ENCODE results near the gene CDH24.
A peak's percentile ranks its signal among the peaks of the same experiment; 100 is the strongest.

The CDH24 gene

DNA sequence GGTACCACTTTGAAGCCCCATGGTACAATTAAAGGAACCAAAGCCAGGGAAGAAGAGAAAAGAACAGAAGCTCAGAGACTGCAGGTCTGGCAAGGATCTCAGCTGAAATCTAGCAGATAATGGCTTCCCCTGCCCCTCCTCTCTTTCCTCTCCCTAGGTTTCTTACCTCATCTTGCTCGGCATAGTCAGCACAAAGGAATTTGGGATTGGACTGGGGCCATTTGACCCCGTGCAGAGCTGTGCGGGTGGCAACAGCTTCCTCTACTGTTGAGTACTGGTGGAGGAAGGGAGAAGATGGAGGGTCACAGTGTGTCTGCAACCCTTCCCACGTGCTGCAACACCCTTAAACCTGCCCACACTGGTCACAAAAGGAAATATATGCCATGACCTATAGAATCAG, 4.7 kb upstream of the CDH24 start:
- H3K36me3 Mint-ChIP-seq (ENCODE audit: low read depth) = peaks cover 66% of the 10 kb centered on the region

GRCh38 chr14:23060536-23061260, 3.4 kb upstream of the CDH24 start:
- no peak overlapping the region for H3K27ac Mint-ChIP-seq
- H3K36me3 Mint-ChIP-seq (ENCODE audit: low read depth) = peaks cover 53% of the 10 kb centered on the region
- no peaks in the 10 kb centered on the region for H3K9me3 Mint-ChIP-seq
- DNase-seq (ENCODE audit: low spot score) = no peak
- H3K27me3 Mint-ChIP-seq (ENCODE audit: low read depth) = peaks cover 8% of the 10 kb centered on the region
- peaks cover 14% of the 10 kb centered on the region for H3K4me1 Mint-ChIP-seq (ENCODE audit: low read depth)
- H3K4me3 Mint-ChIP-seq = no peak overlapping the region

More for the DNA sequence above, 4.7 kb upstream of the CDH24 start:
- H3K27ac Mint-ChIP-seq = no peak overlapping the region
- peaks cover under 1% of the 10 kb centered on the region for H3K27me3 Mint-ChIP-seq (ENCODE audit: low read depth)
- peaks cover 4% of the 10 kb centered on the region for H3K4me1 Mint-ChIP-seq (ENCODE audit: low read depth)
- no peak overlapping the region for H3K4me3 Mint-ChIP-seq
- DNase-seq (ENCODE audit: low spot score) = no peak
- no peaks in the 10 kb centered on the region for H3K9me3 Mint-ChIP-seq

DNA sequence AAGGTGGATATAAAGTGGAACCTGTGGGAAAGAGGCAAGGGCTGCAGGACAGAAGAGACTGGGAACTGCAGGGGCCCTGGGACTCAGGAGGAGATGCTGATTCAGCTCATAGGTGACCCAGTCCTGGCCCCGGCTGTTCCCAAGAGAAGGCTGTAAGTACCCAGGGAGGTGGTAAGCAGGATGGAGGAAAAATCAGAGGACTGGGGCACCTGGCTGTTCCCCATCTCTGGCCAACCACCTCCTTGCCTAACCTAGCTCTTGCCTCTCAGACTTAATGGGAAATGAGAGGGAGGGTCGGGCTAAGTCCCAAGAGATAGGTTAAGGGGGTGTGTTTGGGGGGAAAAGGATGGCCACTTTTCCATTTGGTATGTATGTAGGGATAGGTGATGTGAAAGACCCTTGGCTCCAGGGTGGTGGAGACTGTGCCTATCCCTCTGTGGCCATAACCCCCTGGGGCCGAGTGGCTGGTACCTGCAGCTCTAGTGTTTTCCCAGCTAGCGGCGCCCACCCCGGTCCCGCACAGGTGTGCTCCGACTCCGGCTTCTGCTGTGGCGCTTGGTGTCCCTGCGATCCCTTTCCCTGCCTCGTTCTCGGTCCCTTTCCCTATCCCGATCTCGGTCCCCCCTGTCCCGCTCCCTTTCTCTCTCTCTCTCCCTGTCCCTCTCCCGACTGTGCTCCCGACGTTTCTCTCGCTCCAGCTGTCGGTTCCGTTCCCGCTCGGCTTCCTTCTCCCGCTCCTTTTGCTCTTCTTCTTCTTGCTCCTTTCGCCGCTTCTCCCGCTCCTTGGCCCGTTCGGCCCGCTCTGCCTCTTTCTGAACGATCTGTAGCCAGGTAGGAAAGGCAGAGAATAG, 1.6 kb upstream of the CDH24 start:
- peaks cover 8% of the 10 kb centered on the region for H3K27me3 Mint-ChIP-seq (ENCODE audit: low read depth)
- peaks cover 14% of the 10 kb centered on the region for H3K4me1 Mint-ChIP-seq (ENCODE audit: low read depth)
- H3K9me3 Mint-ChIP-seq = no peaks in the 10 kb centered on the region
- H3K4me3 Mint-ChIP-seq = no peak overlapping the region
- no peak overlapping the region for H3K27ac Mint-ChIP-seq
- DNase-seq (ENCODE audit: low spot score) = no peak
- peaks cover 40% of the 10 kb centered on the region for H3K36me3 Mint-ChIP-seq (ENCODE audit: low read depth)

- H3K27ac Mint-ChIP-seq = no peak overlapping the region
- peaks cover 32% of the 10 kb centered on the region for H3K36me3 Mint-ChIP-seq (ENCODE audit: low read depth)
- peak; percentile 80 for DNase-seq (ENCODE audit: low spot score)
- peak overlapping the region; percentile 81 for H3K4me3 Mint-ChIP-seq
- H3K9me3 Mint-ChIP-seq = no peaks in the 10 kb centered on the region
- peaks cover 8% of the 10 kb centered on the region for H3K27me3 Mint-ChIP-seq (ENCODE audit: low read depth)
- H3K4me1 Mint-ChIP-seq (ENCODE audit: low read depth) = peaks cover 14% of the 10 kb centered on the region
Measured at GRCh38 chr14:23057757-23058653, 685 bp upstream of the CDH24 start.

GRCh38 chr14:23056145-23056955, 970 bp downstream of the CDH24 start:
- peak; percentile 64 for DNase-seq (ENCODE audit: low spot score)
- Mint-ChIP-seq H3K27ac (peak overlapping the region; percentile 60), H3K4me1 (ENCODE audit: low read depth) (peaks cover 14% of the 10 kb centered on the region)

DNA sequence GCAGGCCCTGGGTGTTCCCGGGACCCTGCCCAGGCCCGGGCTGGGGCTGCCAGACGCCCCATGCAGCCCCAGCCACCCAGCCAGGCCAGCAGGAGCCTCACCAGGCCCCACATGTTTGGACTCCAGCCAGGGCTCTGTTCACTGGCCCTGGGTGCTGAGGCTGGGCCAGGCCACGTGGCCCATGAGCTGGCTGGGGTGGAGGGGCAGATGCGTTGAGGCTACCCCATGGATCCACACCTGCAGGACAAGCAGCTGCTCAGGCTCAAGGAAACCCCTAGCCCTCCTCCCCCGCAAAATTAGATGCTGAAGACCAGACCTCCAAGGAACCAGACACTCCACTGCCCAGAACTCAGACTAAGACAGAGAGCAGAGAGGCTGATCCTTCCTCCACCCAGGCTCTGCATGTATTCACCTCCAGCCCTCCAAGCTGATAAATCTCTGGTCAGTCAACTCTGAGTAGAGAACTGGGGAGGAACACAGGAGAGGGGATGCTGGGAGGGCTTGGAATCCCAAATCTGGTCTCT, 1.6 kb downstream of the CDH24 start:
- no peak overlapping the region for H3K27ac Mint-ChIP-seq

More at GRCh38 chr14:23056145-23056955, 970 bp downstream of the CDH24 start:
- Mint-ChIP-seq H3K9me3 (no peaks in the 10 kb centered on the region), H3K36me3 (ENCODE audit: low read depth) (peaks cover 19% of the 10 kb centered on the region), H3K27me3 (ENCODE audit: low read depth) (peaks cover 8% of the 10 kb centered on the region), H3K4me3 (peak overlapping the region; percentile 81)

GRCh38 chr14:23055147-23055550, 2.2 kb downstream of the CDH24 start:
- H3K4me1 Mint-ChIP-seq (ENCODE audit: low read depth) = peaks cover 14% of the 10 kb centered on the region
- no peaks in the 10 kb centered on the region for H3K9me3 Mint-ChIP-seq
- peaks cover 11% of the 10 kb centered on the region for H3K36me3 Mint-ChIP-seq (ENCODE audit: low read depth)
- DNase-seq (ENCODE audit: low spot score) = no peak
- no peak overlapping the region for H3K4me3 Mint-ChIP-seq
- H3K27ac Mint-ChIP-seq = no peak overlapping the region
- H3K27me3 Mint-ChIP-seq (ENCODE audit: low read depth) = peaks cover 8% of the 10 kb centered on the region

More for the DNA sequence above, 1.6 kb downstream of the CDH24 start:
- Mint-ChIP-seq H3K36me3 (ENCODE audit: low read depth) (peaks cover 13% of the 10 kb centered on the region), H3K27me3 (ENCODE audit: low read depth) (peaks cover 8% of the 10 kb centered on the region), H3K4me1 (ENCODE audit: low read depth) (peaks cover 14% of the 10 kb centered on the region), H3K9me3 (no peaks in the 10 kb centered on the region), H3K4me3 (peak overlapping the region; percentile 81)
- DNase-seq (ENCODE audit: low spot score) = no peak

- no peaks in the 10 kb centered on the region for H3K9me3 Mint-ChIP-seq
- peaks cover 8% of the 10 kb centered on the region for H3K27me3 Mint-ChIP-seq (ENCODE audit: low read depth)
- no peak overlapping the region for H3K27ac Mint-ChIP-seq
- H3K36me3 Mint-ChIP-seq (ENCODE audit: low read depth) = peaks cover 7% of the 10 kb centered on the region
- H3K4me1 Mint-ChIP-seq (ENCODE audit: low read depth) = peaks cover 14% of the 10 kb centered on the region
- no peak overlapping the region for H3K4me3 Mint-ChIP-seq
- no peak for DNase-seq (ENCODE audit: low spot score)
Measured at GRCh38 chr14:23054000-23054811, 3.1 kb downstream of the CDH24 start.

GRCh38 chr14:23053426-23053825, 3.9 kb downstream of the CDH24 start:
- Mint-ChIP-seq H3K27ac (no peak overlapping the region), H3K27me3 (ENCODE audit: low read depth) (peaks cover 8% of the 10 kb centered on the region), H3K4me3 (no peak overlapping the region), H3K36me3 (ENCODE audit: low read depth) (peaks cover 3% of the 10 kb centered on the region), H3K4me1 (ENCODE audit: low read depth) (peaks cover 14% of the 10 kb centered on the region), H3K9me3 (no peaks in the 10 kb centered on the region)
- no peak for DNase-seq (ENCODE audit: low spot score)

DNA sequence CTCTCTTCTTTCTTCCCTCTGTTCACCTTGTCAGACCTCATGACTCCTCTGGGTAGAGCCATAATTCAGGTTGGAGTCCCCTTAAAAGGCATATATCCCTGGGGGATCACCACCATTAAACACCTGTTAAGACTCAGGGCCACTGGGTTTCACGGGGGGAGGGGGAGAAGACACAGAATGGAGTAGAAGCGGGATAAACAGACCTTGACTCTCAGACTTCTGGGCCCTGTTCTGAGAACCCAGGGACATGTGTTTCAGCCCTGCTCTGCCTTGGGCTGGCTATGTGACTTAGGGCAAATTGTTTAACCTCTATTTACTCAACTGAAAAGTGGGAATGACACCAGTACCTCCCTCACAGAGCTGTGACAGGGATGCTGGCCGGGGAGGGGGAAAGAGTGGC, 4.6 kb downstream of the CDH24 start:
- Mint-ChIP-seq H3K27ac (no peak overlapping the region), H3K9me3 (no peaks in the 10 kb centered on the region), H3K36me3 (ENCODE audit: low read depth) (no peaks in the 10 kb centered on the region), H3K4me1 (ENCODE audit: low read depth) (peaks cover 11% of the 10 kb centered on the region), H3K4me3 (no peak overlapping the region), H3K27me3 (ENCODE audit: low read depth) (peaks cover 8% of the 10 kb centered on the region)
- no peak for DNase-seq (ENCODE audit: low spot score)

DNA sequence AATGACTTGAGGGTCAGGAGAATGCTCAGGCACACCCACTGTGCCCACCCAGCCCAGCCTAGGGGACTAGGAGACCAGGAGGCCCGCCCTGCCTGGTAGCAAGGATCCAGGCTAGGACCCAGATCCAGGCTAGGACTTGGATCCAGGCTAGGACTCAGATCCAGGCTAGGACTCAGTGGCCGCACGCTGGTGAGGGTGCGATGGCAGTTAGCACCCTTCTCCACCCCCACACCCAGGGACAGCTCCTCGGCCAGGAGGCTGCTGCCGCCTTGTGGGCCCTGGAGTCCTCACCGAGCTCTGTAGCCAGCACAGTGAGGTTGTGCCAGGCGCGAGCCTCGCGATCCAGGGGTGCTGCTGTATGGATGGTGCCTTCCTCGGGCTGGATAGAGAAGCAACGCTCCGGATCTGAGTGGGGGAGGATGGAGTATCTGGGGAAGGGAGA, 5.1 kb downstream of the CDH24 start:
- Mint-ChIP-seq H3K36me3 (ENCODE audit: low read depth) (no peaks in the 10 kb centered on the region), H3K27ac (no peak overlapping the region), H3K9me3 (no peaks in the 10 kb centered on the region), H3K4me1 (ENCODE audit: low read depth) (peaks cover 11% of the 10 kb centered on the region), H3K4me3 (no peak overlapping the region), H3K27me3 (ENCODE audit: low read depth) (peaks cover 8% of the 10 kb centered on the region)
- no peak for DNase-seq (ENCODE audit: low spot score)
